ENCODE data around the gene ZNF835. TPM values are rescaled to one million over a fixed set of nuclear protein-coding genes. Genes with fewer than 3 reads are reported as not detected.
"Not testable (repeated sequence)": the region's sequence is repeated elsewhere in the genome, so short reads cannot be mapped to it uniquely, and the experiment has no call there.

Gene ZNF835
- polyA plus RNA-seq, 1 donor (not counting 4 experiments of a cell fraction or from before 2014, with no cell fraction given): not detected

- FAIRE-seq: no peak
- no peak overlapping the region for H3K4me2 ChIP-seq (ENCODE audit: control insufficient read depth, extremely low read depth, insufficient read depth, low read depth, low read length)
- no peaks in the 10 kb centered on the region for H4K20me1 ChIP-seq (ENCODE audit: control insufficient read depth, extremely low read depth, insufficient read depth, low read length)
- no peaks in the 10 kb centered on the region for H3K79me2 ChIP-seq (ENCODE audit: control insufficient read depth, insufficient read depth, low read length)
- no peak overlapping the region for H3K27ac ChIP-seq (ENCODE audit: control insufficient read depth, insufficient read depth, low read length)
- no peak for DNase-seq (ENCODE audit: low read depth, low spot score)
- H3K9me3 ChIP-seq (ENCODE audit: control insufficient read depth, low read depth, low read length): peaks cover 7% of the 10 kb centered on the region
- H2AFZ ChIP-seq (ENCODE audit: control insufficient read depth, low read length): no peak overlapping the region
- no peaks in the 10 kb centered on the region for H3K27me3 ChIP-seq (ENCODE audit: control insufficient read depth, extremely low read depth, insufficient read depth, low read length)
- H3K9ac ChIP-seq (ENCODE audit: control insufficient read depth, extremely low read depth, insufficient read depth, low read length): no peak overlapping the region
- H3K9me1 ChIP-seq (ENCODE audit: control insufficient read depth, extremely low read depth, insufficient read depth, low read length): no peaks in the 10 kb centered on the region
- dilution Hi-C loops (cut with MboI; ENCODE audit: extremely low pct_ligation_motif_present, low sequenced_read_pairs): no loop called here
- H3K4me1 ChIP-seq (ENCODE audit: control insufficient read depth, extremely low read depth, insufficient read depth, low read length): no peaks in the 10 kb centered on the region
- H3K4me3 ChIP-seq (ENCODE audit: control insufficient read depth in 2 of 3, extremely low read depth in 1 of 3, insufficient read depth in 2 of 3, low read depth in 1 of 3, low read length in 3 of 3): no peak overlapping the region
- TF ChIP-seq CTCF (optimal IDR thresholded peaks at IDR 0.05 in 1 of 3, IDR thresholded peaks at IDR 0.05 in 1 of 3, conservative IDR thresholded peaks at IDR 0.05 in 1 of 3; ENCODE audit: extremely low read depth in 1 of 3, insufficient read depth in 2 of 3, low read length in 3 of 3): no peak
- no peak for TF ChIP-seq EZH2 (IDR thresholded peaks at IDR 0.05; ENCODE audit: low read length)
- H3K36me3 ChIP-seq (ENCODE audit: control insufficient read depth in 2 of 2, extremely low read depth in 1 of 2, insufficient read depth in 2 of 2, low read length in 2 of 2): no peaks in the 10 kb centered on the region
These were observed 10.1 kb upstream of the ZNF835 start for GRCh38 chr19:56681702-56682101.

DNA sequence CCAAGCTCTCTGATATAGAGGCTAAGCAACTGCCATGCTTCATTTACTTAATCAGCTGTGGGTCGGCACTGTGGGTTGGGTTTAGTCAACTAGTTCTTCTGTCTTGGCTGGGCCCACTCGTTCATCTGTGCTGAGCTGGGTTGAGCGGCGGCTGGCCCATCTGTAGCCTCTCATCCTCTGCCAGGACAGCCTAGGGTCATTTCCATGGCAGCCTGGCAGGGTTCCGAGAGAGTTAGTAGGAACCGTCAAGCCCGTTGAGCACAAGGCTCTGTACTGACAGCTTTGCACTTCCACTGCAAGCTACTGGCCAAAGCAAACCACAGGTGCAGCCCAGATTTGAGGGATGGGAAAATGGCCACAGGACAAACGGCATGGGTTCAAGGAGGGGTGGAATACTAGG is 6.6 kb upstream of the ZNF835 start:
- H3K9me1 ChIP-seq (ENCODE audit: control insufficient read depth, extremely low read depth, insufficient read depth, low read length): no peaks in the 10 kb centered on the region
- TF ChIP-seq EZH2 (IDR thresholded peaks at IDR 0.05; ENCODE audit: low read length) (no peak), CTCF (optimal IDR thresholded peaks at IDR 0.05 in 1 of 3, IDR thresholded peaks at IDR 0.05 in 1 of 3, conservative IDR thresholded peaks at IDR 0.05 in 1 of 3; ENCODE audit: extremely low read depth in 1 of 3, insufficient read depth in 2 of 3, low read length in 3 of 3) (no peak)
- H3K4me1 ChIP-seq (ENCODE audit: control insufficient read depth, extremely low read depth, insufficient read depth, low read length): no peaks in the 10 kb centered on the region
- H3K9ac ChIP-seq (ENCODE audit: control insufficient read depth, extremely low read depth, insufficient read depth, low read length): no peak overlapping the region
- no peaks in the 10 kb centered on the region for H3K79me2 ChIP-seq (ENCODE audit: control insufficient read depth, insufficient read depth, low read length)
- no peak overlapping the region for H3K27ac ChIP-seq (ENCODE audit: control insufficient read depth, insufficient read depth, low read length)
- no peak for DNase-seq (ENCODE audit: low read depth, low spot score)
- H2AFZ ChIP-seq (ENCODE audit: control insufficient read depth, low read length): no peak overlapping the region
- H3K36me3 ChIP-seq (ENCODE audit: control insufficient read depth in 2 of 2, extremely low read depth in 1 of 2, insufficient read depth in 2 of 2, low read length in 2 of 2): no peaks in the 10 kb centered on the region
- H3K9me3 ChIP-seq (ENCODE audit: control insufficient read depth, low read depth, low read length): peaks cover 6% of the 10 kb centered on the region
- H3K4me3 ChIP-seq (ENCODE audit: control insufficient read depth in 2 of 3, extremely low read depth in 1 of 3, insufficient read depth in 2 of 3, low read depth in 1 of 3, low read length in 3 of 3): no peak overlapping the region
- H3K27me3 ChIP-seq (ENCODE audit: control insufficient read depth, extremely low read depth, insufficient read depth, low read length): no peaks in the 10 kb centered on the region
- dilution Hi-C loops (cut with MboI; ENCODE audit: extremely low pct_ligation_motif_present, low sequenced_read_pairs): no loop called here
- H3K4me2 ChIP-seq (ENCODE audit: control insufficient read depth, extremely low read depth, insufficient read depth, low read depth, low read length): no peak overlapping the region
- H4K20me1 ChIP-seq (ENCODE audit: control insufficient read depth, extremely low read depth, insufficient read depth, low read length): no peaks in the 10 kb centered on the region
- no peak for FAIRE-seq

- DNase-seq (ENCODE audit: low read depth, low spot score); dilution Hi-C loops (cut with MboI; ENCODE audit: extremely low pct_ligation_motif_present, low sequenced_read_pairs); H3K27ac ChIP-seq (ENCODE audit: control insufficient read depth, insufficient read depth, low read length); H3K4me1 ChIP-seq (ENCODE audit: control insufficient read depth, extremely low read depth, insufficient read depth, low read length); H3K9ac ChIP-seq (ENCODE audit: control insufficient read depth, extremely low read depth, insufficient read depth, low read length); H4K20me1 ChIP-seq (ENCODE audit: control insufficient read depth, extremely low read depth, insufficient read depth, low read length); H3K4me2 ChIP-seq (ENCODE audit: control insufficient read depth, extremely low read depth, insufficient read depth, low read depth, low read length); H3K9me1 ChIP-seq (ENCODE audit: control insufficient read depth, extremely low read depth, insufficient read depth, low read length); H3K36me3 ChIP-seq (ENCODE audit: control insufficient read depth in 2 of 2, extremely low read depth in 1 of 2, insufficient read depth in 2 of 2, low read length in 2 of 2); H2AFZ ChIP-seq (ENCODE audit: control insufficient read depth, low read length); H3K27me3 ChIP-seq (ENCODE audit: control insufficient read depth, extremely low read depth, insufficient read depth, low read length); H3K79me2 ChIP-seq (ENCODE audit: control insufficient read depth, insufficient read depth, low read length); H3K4me3 ChIP-seq (ENCODE audit: control insufficient read depth in 2 of 3, extremely low read depth in 1 of 3, insufficient read depth in 2 of 3, low read depth in 1 of 3, low read length in 3 of 3); FAIRE-seq: not testable (repeated sequence)
- H3K9me3 ChIP-seq (ENCODE audit: control insufficient read depth, low read depth, low read length): peaks cover 14% of the 10 kb centered on the region
These were observed 1.1 kb upstream of the ZNF835 start for GRCh38 chr19:56672610-56673009.

Measured in keratinocyte (primary cell).